ENCODE data around the gene SLC6A7.
"Not testable (repeated sequence)": the region's sequence is repeated elsewhere in the genome, so short reads cannot be mapped to it uniquely, and the experiment has no call there.

Gene SLC6A7

GRCh38 chr5:150223474-150223873, 33.6 kb downstream of the SLC6A7 start:
- no peak for TF ChIP-seq CTCF (IDR thresholded peaks at IDR 0.05)
- TF ChIP-seq ZFX (IDR thresholded peaks at IDR 0.05; ENCODE audit: borderline replicate concordance) = no peak

GRCh38 chr5:150224483-150225027, 34.7 kb downstream of the SLC6A7 start:
- TF ChIP-seq ZFX (IDR thresholded peaks at IDR 0.05; ENCODE audit: borderline replicate concordance) (no peak), CTCF (IDR thresholded peaks at IDR 0.05) (no peak)
- H3K27ac ChIP-seq = no peak overlapping the region

More at GRCh38 chr5:150223474-150223873, 33.6 kb downstream of the SLC6A7 start:
- H3K27ac ChIP-seq = no peak overlapping the region

GRCh38 chr5:150227036-150227435, 37.2 kb downstream of the SLC6A7 start:
- TF ChIP-seq CTCF (IDR thresholded peaks at IDR 0.05) = no peak
- TF ChIP-seq ZFX (IDR thresholded peaks at IDR 0.05; ENCODE audit: borderline replicate concordance) = no peak
- H3K27ac ChIP-seq = no peak overlapping the region

GRCh38 chr5:150227606-150228273, 37.9 kb downstream of the SLC6A7 start:
- H3K27ac ChIP-seq = no peak overlapping the region
- TF ChIP-seq ZFX (IDR thresholded peaks at IDR 0.05; ENCODE audit: borderline replicate concordance) (no peak), CTCF (IDR thresholded peaks at IDR 0.05) (no peak)

- H3K27ac ChIP-seq = no peak overlapping the region
- TF ChIP-seq ZFX (IDR thresholded peaks at IDR 0.05; ENCODE audit: borderline replicate concordance) (no peak), CTCF (IDR thresholded peaks at IDR 0.05) (no peak)
These were observed 39.7 kb downstream of the SLC6A7 start for GRCh38 chr5:150229571-150229970.

GRCh38 chr5:150230842-150231241, 41.0 kb downstream of the SLC6A7 start:
- TF ChIP-seq ZFX (IDR thresholded peaks at IDR 0.05; ENCODE audit: borderline replicate concordance) (no peak), CTCF (IDR thresholded peaks at IDR 0.05) (no peak)
- no peak overlapping the region for H3K27ac ChIP-seq

- not testable (repeated sequence) for H3K27ac ChIP-seq
These were observed 43.8 kb downstream of the SLC6A7 start for GRCh38 chr5:150233706-150234105.

All from 22Rv1 (cell line).